ENCODE data around the gene NTRK3. TPM values are rescaled to one million over a fixed set of nuclear protein-coding genes. Genes with fewer than 3 reads are reported as not detected.

NTRK3 gene
- total RNA-seq, 1 experiment from 2014 or later = not detected

- Histone ChIP-seq H3K4me3 (ENCODE audit: low read length) (no peak overlapping the region), H3K27me3 (ENCODE audit: low read length) (no peaks in the 10 kb centered on the region), H3K27ac (ENCODE audit: low read length) (no peak overlapping the region), H3K9me3 (ENCODE audit: low read length) (no peaks in the 10 kb centered on the region), H3K79me2 (ENCODE audit: low read length) (no peaks in the 10 kb centered on the region), H3K4me1 (ENCODE audit: insufficient read depth, low read length) (no peaks in the 10 kb centered on the region), H3F3A (ENCODE audit: low read length, unreplicated experiment) (no peaks in the 10 kb centered on the region), H3K36me3 (ENCODE audit: low read depth, low read length) (no peaks in the 10 kb centered on the region), H3K4me2 (ENCODE audit: low read length) (no peak overlapping the region), H3K9ac (ENCODE audit: low read length) (no peak overlapping the region), H3K9me2 (replicated peaks; ENCODE audit: low read length) (no peaks in the 10 kb centered on the region), H4K20me1 (ENCODE audit: low read length) (no peaks in the 10 kb centered on the region), H2AFZ (ENCODE audit: low read length) (no peak overlapping the region)
- ChIA-PET CTCF (no interaction called here), POLR2A (ENCODE audit: unreplicated experiment) (no interaction called here)
- ATAC-seq (no peak), DNase-seq (no peak)
- BruUV-seq (replicated peaks) = no TSS peak
- TF ChIP-seq EZH2phosphoT487 (IDR thresholded peaks at IDR 0.05; ENCODE audit: borderline replicate concordance, low read length) = no peak
- TF ChIP-seq, protein P1, sequence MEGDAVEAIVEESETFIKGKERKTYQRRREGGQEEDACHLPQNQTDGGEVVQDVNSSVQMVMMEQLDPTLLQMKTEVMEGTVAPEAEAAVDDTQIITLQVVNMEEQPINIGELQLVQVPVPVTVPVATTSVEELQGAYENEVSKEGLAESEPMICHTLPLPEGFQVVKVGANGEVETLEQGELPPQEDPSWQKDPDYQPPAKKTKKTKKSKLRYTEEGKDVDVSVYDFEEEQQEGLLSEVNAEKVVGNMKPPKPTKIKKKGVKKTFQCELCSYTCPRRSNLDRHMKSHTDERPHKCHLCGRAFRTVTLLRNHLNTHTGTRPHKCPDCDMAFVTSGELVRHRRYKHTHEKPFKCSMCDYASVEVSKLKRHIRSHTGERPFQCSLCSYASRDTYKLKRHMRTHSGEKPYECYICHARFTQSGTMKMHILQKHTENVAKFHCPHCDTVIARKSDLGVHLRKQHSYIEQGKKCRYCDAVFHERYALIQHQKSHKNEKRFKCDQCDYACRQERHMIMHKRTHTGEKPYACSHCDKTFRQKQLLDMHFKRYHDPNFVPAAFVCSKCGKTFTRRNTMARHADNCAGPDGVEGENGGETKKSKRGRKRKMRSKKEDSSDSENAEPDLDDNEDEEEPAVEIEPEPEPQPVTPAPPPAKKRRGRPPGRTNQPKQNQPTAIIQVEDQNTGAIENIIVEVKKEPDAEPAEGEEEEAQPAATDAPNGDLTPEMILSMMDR (conservative IDR thresholded peaks at IDR 0.05; ENCODE audit: low read depth, low read length) = no peak
- intact Hi-C loops (cut with micrococcal nuclease) = no loop called here
Observed at GRCh38 chr15:88288206-88288605, 31.7 kb upstream of the NTRK3 start.

GRCh38 chr15:88284318-88284998, 27.9 kb upstream of the NTRK3 start:
- Histone ChIP-seq H3K9ac (ENCODE audit: low read length) (no peak overlapping the region), H2AFZ (ENCODE audit: low read length) (no peak overlapping the region), H3K27me3 (ENCODE audit: low read length) (no peaks in the 10 kb centered on the region; the same call in 1 of the 2 replicates), H3K79me2 (ENCODE audit: low read length) (no peaks in the 10 kb centered on the region), H3K9me2 (replicated peaks; ENCODE audit: low read length) (no peaks in the 10 kb centered on the region), H3K4me1 (ENCODE audit: insufficient read depth, low read length) (no peaks in the 10 kb centered on the region), H3K4me2 (ENCODE audit: low read length) (no peak overlapping the region), H3K4me3 (ENCODE audit: low read length) (no peak overlapping the region), H3F3A (ENCODE audit: low read length, unreplicated experiment) (no peaks in the 10 kb centered on the region), H3K27ac (ENCODE audit: low read length) (no peak overlapping the region), H3K9me3 (ENCODE audit: low read length) (no peaks in the 10 kb centered on the region), H3K36me3 (ENCODE audit: low read depth, low read length) (no peaks in the 10 kb centered on the region), H4K20me1 (ENCODE audit: low read length) (no peaks in the 10 kb centered on the region)
- DNase-seq = no peak
- BruUV-seq (replicated peaks) = no TSS peak
- CTCF ChIA-PET = no interaction called here
- intact Hi-C loops (cut with micrococcal nuclease) = no loop called here
- no peak for ATAC-seq
- TF ChIP-seq EZH2phosphoT487 (IDR thresholded peaks at IDR 0.05; ENCODE audit: borderline replicate concordance, low read length) = no peak
- TF ChIP-seq, protein P1 (conservative IDR thresholded peaks at IDR 0.05; ENCODE audit: low read depth, low read length) = no peak
- no peak for TF ChIP-seq EZH2 (IDR thresholded peaks at IDR 0.05; ENCODE audit: low read length, unreplicated experiment)
- POLR2A ChIA-PET (ENCODE audit: unreplicated experiment) = no interaction called here

DNA sequence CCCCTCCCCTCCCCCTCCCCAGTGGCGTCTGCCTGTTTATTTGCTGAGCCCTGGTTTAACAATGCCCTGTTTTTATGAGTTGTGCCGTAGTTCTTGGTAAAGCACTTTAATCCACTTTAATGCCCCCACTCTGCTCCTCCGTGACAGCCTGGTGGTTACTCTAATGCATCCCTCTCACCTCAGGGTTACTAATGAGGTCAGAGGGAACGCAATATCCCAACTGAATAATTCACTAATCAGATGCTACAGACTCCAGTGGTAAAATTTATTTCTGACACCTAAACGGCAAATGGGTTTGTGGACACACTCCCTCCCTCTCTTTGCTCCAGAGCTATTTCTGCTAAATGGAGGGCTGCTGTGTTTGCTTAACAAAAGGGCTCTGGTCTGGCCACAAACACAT, 26.1 kb upstream of the NTRK3 start:
- TF ChIP-seq, protein P1 (conservative IDR thresholded peaks at IDR 0.05; ENCODE audit: low read depth, low read length) = no peak
- TF ChIP-seq EZH2phosphoT487 (IDR thresholded peaks at IDR 0.05; ENCODE audit: borderline replicate concordance, low read length) (no peak), EZH2 (IDR thresholded peaks at IDR 0.05; ENCODE audit: low read length, unreplicated experiment) (no peak)
- H3K79me2 ChIP-seq (ENCODE audit: low read length) = no peaks in the 10 kb centered on the region
- no peaks in the 10 kb centered on the region for H3K4me1 ChIP-seq (ENCODE audit: insufficient read depth, low read length)
- no peaks in the 10 kb centered on the region for H3K36me3 ChIP-seq (ENCODE audit: low read depth, low read length)
- H3K4me3 ChIP-seq (ENCODE audit: low read length) = no peak overlapping the region
- BruUV-seq (replicated peaks) = no TSS peak
- ATAC-seq = no peak
- CTCF ChIA-PET = no interaction called here
- no peak overlapping the region for H2AFZ ChIP-seq (ENCODE audit: low read length)
- DNase-seq = no peak
- intact Hi-C loops (cut with micrococcal nuclease) = no loop called here
- H4K20me1 ChIP-seq (ENCODE audit: low read length) = no peaks in the 10 kb centered on the region
- no peak overlapping the region for H3K9ac ChIP-seq (ENCODE audit: low read length)
- H3F3A ChIP-seq (ENCODE audit: low read length, unreplicated experiment) = no peaks in the 10 kb centered on the region
- H3K9me3 ChIP-seq (ENCODE audit: low read length) = no peaks in the 10 kb centered on the region
- H3K4me2 ChIP-seq (ENCODE audit: low read length) = no peak overlapping the region
- POLR2A ChIA-PET (ENCODE audit: unreplicated experiment) = no interaction called here
- H3K27ac ChIP-seq (ENCODE audit: low read length) = no peak overlapping the region
- no peaks in the 10 kb centered on the region for H3K9me2 ChIP-seq (replicated peaks; ENCODE audit: low read length)
- peaks cover 6% of the 10 kb centered on the region for H3K27me3 ChIP-seq (ENCODE audit: low read length)

Measured in PC-3 (cell line).